HAP-1 (cell line): ENCODE measurements around the gene WDPCP.
"Not testable (repeated sequence)": the region's sequence is repeated elsewhere in the genome, so short reads cannot be mapped to it uniquely, and the experiment has no call there.

Experiments
- DNase-seq, 2 experiments: peaks; one replicate each; pipeline ENCODE4 v3.0.0-alpha.2; 2016 to 2020; ENCODE audit warnings: low spot score in 2 of 2
- H3K27me3 ChIP-seq: fragments of 250-450 bp; sonication (Bioruptor Pico); 2 replicates; pipeline ENCODE4 v1.5.1; 2020; ENCODE audit warnings: low read depth, mild to moderate bottlenecking, moderate library complexity
- H3K36me3 ChIP-seq: fragments of 250-450 bp; sonication (Bioruptor Pico); replicated peaks from 2 replicates; pipeline ENCODE4 v1.5.1; 2020; ENCODE audit warnings: mild to moderate bottlenecking
- H3K4me1 ChIP-seq: fragments of 250-450 bp; sonication (Bioruptor Pico); 2 replicates; pipeline ENCODE4 v1.5.1; 2020; ENCODE audit warnings: mild to moderate bottlenecking
- H3K4me3 ChIP-seq: fragments of 250-450 bp; sonication (Bioruptor Pico); 2 replicates; pipeline ENCODE4 v1.5.1; 2020; ENCODE audit warnings: mild to moderate bottlenecking, moderate library complexity
- H3K9me3 ChIP-seq: fragments of 250-450 bp; sonication (Bioruptor Pico); 2 replicates; pipeline ENCODE4 v1.5.1; 2020; ENCODE audit warnings: mild to moderate bottlenecking, moderate library complexity
- in situ Hi-C: fragments of 300-500 bp; cut with MboI; formaldehyde crosslinking; loops from 3 replicates; pipeline ENCODE4 v1.14.3; 2020; ENCODE audit warnings: low sequenced_read_pairs, inconsistent platforms, mixed read lengths

Gene WDPCP

DNA sequence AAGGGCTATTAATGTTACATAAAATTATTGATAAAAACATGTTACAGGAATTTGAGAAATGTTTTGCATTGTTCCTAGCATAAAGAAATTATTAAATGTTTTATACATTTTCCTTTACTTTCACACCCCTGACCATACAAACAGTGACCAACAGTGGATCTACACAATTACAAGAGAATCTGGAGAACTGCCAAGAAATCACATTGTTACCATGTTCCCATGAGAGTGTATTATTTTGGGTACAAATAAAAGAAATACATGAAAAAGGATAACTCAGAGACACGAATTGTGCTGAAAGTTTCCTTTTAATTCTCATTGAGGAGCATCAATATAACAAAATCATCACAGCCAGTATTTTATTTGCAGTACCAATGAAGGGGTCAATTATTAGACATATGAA is 150.1 kb downstream of the WDPCP start:
- DNase-seq: peak in 1 of 2 experiments; percentile 38
- Histone ChIP-seq H3K4me1 (no peaks in the 10 kb centered on the region; the same call in 1 of the 2 replicates), H3K9me3 (no peaks in the 10 kb centered on the region), H3K27me3 (no peaks in the 10 kb centered on the region), H3K4me3 (no peak overlapping the region), H3K36me3 (no peaks in the 10 kb centered on the region)
- in situ Hi-C loops: no loop called here

DNA sequence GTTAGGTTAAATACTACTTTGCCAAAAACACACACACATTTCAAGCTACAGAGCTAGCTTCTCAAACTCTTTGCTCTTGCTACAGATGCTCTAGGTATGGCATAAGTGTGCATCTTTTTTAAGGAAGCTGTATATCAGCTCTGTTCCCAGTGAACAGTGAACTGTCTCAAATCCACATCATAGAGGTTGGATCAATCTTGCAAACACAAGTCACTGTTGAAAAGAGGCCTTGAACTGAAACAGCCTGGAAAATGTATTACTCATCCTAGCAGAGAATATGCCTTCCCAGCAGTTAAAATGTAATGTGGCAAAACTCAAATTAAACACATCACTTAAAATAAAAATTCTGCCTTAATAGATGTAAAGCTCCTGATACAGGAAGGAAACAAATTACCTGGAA is 151.8 kb downstream of the WDPCP start:
- in situ Hi-C loops: no loop called here
- Histone ChIP-seq H3K27me3 (no peaks in the 10 kb centered on the region), H3K4me3 (no peak overlapping the region), H3K9me3 (no peaks in the 10 kb centered on the region), H3K36me3 (no peaks in the 10 kb centered on the region), H3K4me1 (no peaks in the 10 kb centered on the region; the same call in 1 of the 2 replicates)
- DNase-seq: no peak

DNA sequence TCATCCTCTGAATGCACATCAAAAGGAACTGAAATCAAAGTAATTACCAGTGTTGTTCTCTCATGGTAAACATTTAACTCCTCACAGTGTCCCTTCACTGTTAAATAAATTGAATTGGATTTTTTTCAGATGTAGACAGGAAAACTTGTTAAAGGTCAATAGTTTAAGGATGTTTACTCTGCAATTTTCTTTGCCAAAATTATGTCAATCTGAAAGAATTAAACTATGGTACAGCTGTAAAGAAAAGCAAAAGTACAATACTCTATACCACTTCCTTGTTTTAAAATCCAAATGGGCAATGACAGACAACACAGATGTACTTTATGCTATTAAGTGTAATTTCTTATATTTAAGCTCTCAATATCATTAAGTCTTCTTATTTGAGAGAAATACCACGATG is 153.2 kb downstream of the WDPCP start:
- in situ Hi-C loops: no loop called here
- no peak for DNase-seq
- no peaks in the 10 kb centered on the region for H3K36me3 ChIP-seq
- no peaks in the 10 kb centered on the region for H3K27me3 ChIP-seq
- H3K4me3 ChIP-seq: no peak overlapping the region
- H3K9me3 ChIP-seq: no peaks in the 10 kb centered on the region
- H3K4me1 ChIP-seq: no peaks in the 10 kb centered on the region; the same call in 1 of the 2 replicates

DNA sequence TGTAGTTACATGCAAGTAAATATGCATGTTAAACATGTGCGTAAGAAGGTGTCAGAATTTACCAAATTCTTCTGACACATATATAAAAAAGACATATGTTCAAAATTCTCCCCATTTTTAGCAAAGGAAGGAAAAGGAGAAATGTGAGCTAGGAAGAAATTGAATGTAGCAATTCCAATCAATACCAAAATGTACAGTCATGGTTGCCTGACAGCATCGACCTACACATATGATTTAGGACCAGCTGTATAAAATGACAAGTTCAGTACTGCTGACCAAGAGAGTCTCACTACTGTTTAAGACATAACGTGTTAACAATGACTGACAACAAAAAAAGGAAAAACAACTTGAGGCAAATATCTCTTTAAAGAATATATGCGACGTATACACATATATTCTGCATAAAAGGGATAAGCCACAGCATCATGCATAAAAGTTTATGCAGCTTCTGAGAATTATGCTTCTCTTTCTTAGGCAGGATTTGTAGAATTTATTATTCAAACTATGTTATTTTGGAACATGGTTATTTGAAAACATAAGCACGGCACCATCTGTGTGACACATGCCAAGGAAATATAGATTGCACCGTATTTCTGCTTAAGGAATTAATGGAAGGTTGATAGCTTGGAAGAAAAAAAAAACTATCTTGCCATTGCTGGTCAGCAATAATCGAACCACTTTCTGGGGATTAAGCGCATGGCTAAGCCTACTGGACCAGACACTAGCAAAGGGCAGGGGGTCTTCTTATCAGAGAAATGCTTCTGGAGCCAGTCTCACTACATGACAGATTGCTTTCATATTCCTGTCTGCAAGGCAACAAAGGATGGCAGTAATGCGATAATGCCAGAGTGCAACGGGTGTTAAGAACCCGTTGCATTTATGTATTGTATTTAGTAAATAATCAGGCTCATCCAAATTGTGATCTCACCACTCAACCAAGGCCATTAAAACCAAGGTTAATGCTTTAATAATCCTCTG is 154.0 kb downstream of the WDPCP start:
- DNase-seq: no peak
- H3K9me3 ChIP-seq: no peaks in the 10 kb centered on the region
- H3K36me3 ChIP-seq: no peaks in the 10 kb centered on the region
- H3K4me3 ChIP-seq: no peak overlapping the region
- H3K4me1 ChIP-seq: no peaks in the 10 kb centered on the region; the same call in 1 of the 2 replicates
- in situ Hi-C loops: no loop called here
- no peaks in the 10 kb centered on the region for H3K27me3 ChIP-seq

DNA sequence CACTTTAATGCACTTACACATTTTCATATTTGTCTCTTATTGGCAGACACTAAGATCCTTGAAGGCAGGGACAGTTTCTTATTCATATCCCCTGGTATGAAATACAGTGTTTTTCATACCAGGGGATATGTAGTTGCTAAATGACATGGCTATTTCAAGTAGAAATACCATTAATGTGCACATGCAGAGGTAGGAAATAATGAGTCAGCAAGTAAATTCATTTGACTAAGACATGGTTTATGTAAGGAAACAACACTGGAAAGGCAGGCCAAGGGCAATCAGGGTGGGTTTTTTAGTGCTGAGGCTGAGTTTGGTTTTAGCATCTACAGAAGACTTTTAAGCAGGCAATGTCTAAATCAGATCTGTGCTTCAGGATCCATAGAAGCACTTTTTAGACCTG is 155.9 kb downstream of the WDPCP start:
- no peaks in the 10 kb centered on the region for H3K36me3 ChIP-seq
- no peak for DNase-seq
- H3K4me1 ChIP-seq: no peaks in the 10 kb centered on the region; the same call in 1 of the 2 replicates
- no peaks in the 10 kb centered on the region for H3K9me3 ChIP-seq
- no peak overlapping the region for H3K4me3 ChIP-seq
- in situ Hi-C loops: no loop called here
- no peaks in the 10 kb centered on the region for H3K27me3 ChIP-seq

DNA sequence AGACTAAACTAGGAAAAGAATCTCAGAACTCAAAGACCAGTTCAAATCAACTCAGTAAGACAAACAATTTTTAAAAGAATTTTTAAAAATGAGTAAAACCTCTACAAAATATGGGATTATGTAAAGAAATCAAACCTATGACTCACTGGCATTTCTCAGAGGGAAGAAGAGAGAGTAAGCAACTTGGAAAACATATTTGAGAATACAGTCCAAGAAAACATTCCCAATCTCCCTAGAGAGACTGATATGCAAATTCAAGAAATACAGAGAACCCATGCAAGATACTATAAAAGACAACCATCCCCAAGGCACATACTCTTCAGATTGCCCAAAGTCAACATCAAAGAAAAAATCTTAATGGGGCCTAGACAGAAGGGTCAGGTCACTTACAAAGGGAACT is 162.7 kb downstream of the WDPCP start:
- no peak for DNase-seq
- in situ Hi-C loops: no loop called here
- Histone ChIP-seq H3K4me1 (peaks cover 7% of the 10 kb centered on the region), H3K36me3 (no peaks in the 10 kb centered on the region), H3K4me3 (no peak overlapping the region), H3K9me3 (no peaks in the 10 kb centered on the region), H3K27me3 (no peaks in the 10 kb centered on the region)

DNA sequence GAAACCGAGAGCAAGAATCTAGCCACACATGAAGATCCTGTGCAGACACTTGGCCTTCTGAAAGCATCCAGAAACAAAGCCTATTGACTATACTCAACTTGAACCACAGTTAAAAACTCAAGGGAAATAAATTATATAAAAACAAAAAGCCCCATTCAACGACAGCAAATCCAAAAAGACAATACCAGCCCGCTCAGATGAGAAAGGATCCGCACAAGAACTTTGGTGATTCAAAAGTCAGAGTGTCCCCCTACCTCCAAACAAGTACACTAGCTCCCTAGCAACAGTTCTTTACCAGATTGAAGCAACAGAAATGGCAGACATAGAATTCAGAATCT is 163.2 kb downstream of the WDPCP start:
- DNase-seq: no peak
- peaks cover 7% of the 10 kb centered on the region for H3K4me1 ChIP-seq
- no peaks in the 10 kb centered on the region for H3K9me3 ChIP-seq
- in situ Hi-C loops: no loop called here
- H3K27me3 ChIP-seq: no peaks in the 10 kb centered on the region
- no peak overlapping the region for H3K4me3 ChIP-seq
- H3K36me3 ChIP-seq: no peaks in the 10 kb centered on the region

DNA sequence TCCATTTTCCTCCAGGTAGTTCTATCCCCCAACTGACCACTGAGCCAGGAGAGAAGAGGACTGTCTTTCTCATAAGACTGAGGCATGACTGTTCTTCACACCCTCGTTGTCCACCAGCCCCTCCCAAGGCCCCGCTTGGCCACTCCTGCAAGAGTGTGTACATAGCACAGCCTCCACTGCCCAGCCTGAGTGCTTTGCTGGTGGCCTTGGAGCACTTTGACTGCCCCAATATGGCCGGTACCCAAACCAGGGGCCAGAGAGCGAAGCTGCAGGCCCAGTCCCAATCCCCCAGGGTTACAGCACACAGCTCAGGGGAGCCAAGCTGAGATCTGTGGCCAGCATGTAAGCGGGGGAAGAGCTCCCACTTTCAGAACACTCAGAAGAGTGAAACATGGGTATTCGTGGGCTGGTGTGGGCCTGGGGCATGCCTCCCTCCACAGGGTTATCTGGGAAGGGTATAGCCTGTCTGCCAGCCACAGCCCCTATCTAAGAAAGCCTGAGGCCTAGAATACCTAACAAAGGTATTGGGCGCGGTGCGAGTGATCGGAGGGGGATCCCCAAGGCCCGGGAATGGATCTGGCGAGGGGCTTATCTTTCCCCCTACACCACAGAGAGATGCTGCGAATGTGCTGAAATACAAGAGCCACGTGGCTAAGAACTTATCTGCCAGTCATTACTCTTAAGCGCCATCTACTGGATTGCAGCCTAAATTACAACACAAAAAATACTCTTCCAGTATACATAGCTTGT is 163.8 kb downstream of the WDPCP start:
- H3K4me1 ChIP-seq: peaks cover 7% of the 10 kb centered on the region
- peak; percentile 64 to 73 for DNase-seq
- H3K36me3 ChIP-seq: no peaks in the 10 kb centered on the region
- in situ Hi-C loops: no loop called here
- H3K27me3 ChIP-seq: no peaks in the 10 kb centered on the region
- H3K4me3 ChIP-seq: no peak overlapping the region
- H3K9me3 ChIP-seq: no peaks in the 10 kb centered on the region

DNA sequence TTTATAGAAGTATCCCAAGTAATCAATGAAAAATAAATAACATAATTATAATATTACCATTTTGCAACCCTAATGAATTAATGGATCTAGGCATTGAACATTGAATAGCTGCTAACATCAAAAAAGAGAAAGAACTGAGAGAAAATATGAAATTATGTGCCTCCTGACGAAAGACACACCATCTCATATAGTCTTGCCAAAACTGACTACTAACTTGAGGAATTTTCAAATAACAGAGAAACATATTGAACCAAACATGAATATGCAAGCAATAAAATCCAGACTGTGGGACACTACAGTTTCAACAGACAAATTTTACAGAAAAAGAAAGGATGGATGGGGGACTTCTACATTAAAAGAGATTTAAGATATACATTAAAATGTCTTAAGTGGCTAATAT is 165.7 kb downstream of the WDPCP start:
- in situ Hi-C loops: no loop called here

DNA sequence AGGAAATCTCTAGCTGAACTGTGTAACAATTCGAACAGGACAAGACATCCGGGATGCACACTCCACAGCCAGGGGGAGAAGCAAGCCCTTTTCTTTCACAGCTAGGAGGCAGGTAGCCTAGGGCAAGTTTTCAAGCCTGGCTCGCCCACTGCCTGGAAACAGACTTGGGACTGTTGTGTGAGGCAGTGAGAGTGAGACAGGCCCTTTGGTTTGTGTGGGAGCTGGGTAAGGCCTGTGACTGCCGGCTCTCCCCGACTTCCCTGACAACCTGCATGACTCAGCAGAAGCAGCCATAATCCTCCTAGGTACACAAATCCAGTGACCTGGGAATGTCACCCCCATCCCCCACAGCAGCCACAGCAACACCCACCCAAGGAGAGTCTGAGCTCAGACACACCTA is 179.7 kb downstream of the WDPCP start:
- Histone ChIP-seq H3K36me3 (no peaks in the 10 kb centered on the region), H3K9me3 (no peaks in the 10 kb centered on the region; the same call in 1 of the 2 replicates), H3K4me3 (no peak overlapping the region), H3K27me3 (no peaks in the 10 kb centered on the region), H3K4me1 (peaks cover 5% of the 10 kb centered on the region)
- no peak for DNase-seq
- in situ Hi-C loops: no loop called here

More for the DNA sequence above, 165.7 kb downstream of the WDPCP start:
- H3K27me3 ChIP-seq: no peaks in the 10 kb centered on the region
- no peak for DNase-seq
- H3K36me3 ChIP-seq: no peaks in the 10 kb centered on the region
- no peaks in the 10 kb centered on the region for H3K9me3 ChIP-seq
- H3K4me3 ChIP-seq: no peak overlapping the region
- H3K4me1 ChIP-seq: peaks cover 7% of the 10 kb centered on the region

DNA sequence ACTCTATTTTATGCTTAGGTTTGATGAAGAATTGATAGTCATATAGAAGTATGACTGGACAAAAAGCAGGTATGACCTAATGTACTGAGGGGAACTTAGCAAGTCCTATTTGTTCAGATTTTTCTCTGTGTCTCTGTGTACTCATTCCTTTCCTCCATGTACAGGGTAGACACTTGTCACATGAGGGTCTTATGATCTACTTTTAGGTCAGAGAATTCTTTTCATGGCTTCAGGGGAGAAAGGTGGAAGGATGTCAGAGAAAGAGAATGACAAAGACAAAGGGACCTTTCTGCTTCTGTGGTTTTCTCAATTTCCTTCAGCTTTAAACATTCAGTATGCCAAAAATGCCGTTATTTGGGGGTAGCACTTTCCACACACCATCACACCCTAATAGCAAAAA is 181.6 kb downstream of the WDPCP start:
- Histone ChIP-seq H3K9me3 (no peaks in the 10 kb centered on the region; the same call in 1 of the 2 replicates), H3K27me3 (no peaks in the 10 kb centered on the region), H3K4me1 (peaks cover 5% of the 10 kb centered on the region), H3K4me3 (no peak overlapping the region), H3K36me3 (no peaks in the 10 kb centered on the region)
- DNase-seq: no peak
- in situ Hi-C loops: no loop called here

DNA sequence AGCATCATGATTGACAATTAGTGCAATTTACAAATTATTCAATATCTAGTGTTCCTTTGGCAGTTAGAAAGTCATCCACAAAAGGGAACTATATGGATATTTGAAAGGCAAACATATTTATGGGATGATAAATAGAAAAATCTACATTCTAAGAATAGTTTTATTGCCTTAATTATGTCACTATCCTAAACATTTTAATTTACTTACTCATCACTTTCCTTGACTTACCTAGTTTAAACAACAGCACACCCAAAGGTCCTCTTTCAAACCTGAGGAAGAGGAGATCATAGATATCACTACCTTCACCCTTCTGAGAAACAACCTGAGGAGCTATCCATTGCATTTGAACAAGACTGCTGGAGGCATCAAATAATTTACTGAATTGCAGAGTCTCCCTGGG is 184.5 kb downstream of the WDPCP start:
- Histone ChIP-seq H3K4me3 (no peak overlapping the region), H3K4me1 (peaks cover 9% of the 10 kb centered on the region), H3K9me3 (no peaks in the 10 kb centered on the region; the same call in 1 of the 2 replicates), H3K36me3 (no peaks in the 10 kb centered on the region), H3K27me3 (no peaks in the 10 kb centered on the region)
- no peak for DNase-seq
- in situ Hi-C loops: no loop called here

DNA sequence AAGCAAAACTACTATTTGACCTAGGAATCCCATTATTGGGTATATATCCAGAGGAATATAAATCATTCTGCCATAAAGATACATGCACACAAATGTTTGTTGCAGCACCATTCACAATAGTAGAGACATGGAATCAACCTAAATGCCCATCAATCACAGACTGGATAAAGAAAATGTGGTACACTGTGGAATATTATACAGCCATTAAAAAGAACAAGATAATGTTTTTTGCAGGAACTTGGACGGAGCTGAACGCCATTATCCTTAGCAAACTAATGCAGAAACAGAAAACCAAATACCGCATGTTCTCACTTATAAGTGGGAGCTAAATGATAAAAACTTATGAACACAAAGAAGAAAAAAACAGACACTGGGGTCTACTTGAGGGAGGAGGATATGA is 185.4 kb downstream of the WDPCP start:
- in situ Hi-C loops, H3K9me3 ChIP-seq, DNase-seq, H3K4me3 ChIP-seq, H3K27me3 ChIP-seq, H3K36me3 ChIP-seq: not testable (repeated sequence)
- peaks cover 19% of the 10 kb centered on the region for H3K4me1 ChIP-seq

DNA sequence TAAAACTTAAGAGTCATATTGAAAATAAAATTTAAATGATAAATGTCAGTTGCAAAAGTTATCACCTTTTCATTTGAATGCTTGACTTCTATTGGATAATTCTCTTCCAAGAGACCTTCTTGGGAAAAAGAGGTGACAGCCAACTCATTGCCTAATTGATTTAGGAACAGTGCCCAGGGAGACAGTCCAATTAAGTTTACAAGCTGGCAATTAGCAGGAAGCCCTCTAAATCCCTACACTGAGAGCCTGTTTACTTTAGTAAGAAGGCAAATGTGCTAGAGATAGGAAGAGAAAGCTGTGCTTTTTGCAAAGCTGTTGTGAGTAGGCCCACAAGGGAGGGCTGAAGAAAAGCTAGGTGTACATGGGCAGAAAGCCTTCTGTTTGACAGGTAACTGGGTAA is 189.1 kb downstream of the WDPCP start:
- no peaks in the 10 kb centered on the region for H3K9me3 ChIP-seq
- H3K27me3 ChIP-seq: no peaks in the 10 kb centered on the region
- in situ Hi-C loops: no loop called here
- no peaks in the 10 kb centered on the region for H3K36me3 ChIP-seq
- no peak overlapping the region for H3K4me3 ChIP-seq
- peaks cover 16% of the 10 kb centered on the region for H3K4me1 ChIP-seq
- DNase-seq: no peak
